Measurements from ENCODE around the gene MOV10L1.

DNA sequence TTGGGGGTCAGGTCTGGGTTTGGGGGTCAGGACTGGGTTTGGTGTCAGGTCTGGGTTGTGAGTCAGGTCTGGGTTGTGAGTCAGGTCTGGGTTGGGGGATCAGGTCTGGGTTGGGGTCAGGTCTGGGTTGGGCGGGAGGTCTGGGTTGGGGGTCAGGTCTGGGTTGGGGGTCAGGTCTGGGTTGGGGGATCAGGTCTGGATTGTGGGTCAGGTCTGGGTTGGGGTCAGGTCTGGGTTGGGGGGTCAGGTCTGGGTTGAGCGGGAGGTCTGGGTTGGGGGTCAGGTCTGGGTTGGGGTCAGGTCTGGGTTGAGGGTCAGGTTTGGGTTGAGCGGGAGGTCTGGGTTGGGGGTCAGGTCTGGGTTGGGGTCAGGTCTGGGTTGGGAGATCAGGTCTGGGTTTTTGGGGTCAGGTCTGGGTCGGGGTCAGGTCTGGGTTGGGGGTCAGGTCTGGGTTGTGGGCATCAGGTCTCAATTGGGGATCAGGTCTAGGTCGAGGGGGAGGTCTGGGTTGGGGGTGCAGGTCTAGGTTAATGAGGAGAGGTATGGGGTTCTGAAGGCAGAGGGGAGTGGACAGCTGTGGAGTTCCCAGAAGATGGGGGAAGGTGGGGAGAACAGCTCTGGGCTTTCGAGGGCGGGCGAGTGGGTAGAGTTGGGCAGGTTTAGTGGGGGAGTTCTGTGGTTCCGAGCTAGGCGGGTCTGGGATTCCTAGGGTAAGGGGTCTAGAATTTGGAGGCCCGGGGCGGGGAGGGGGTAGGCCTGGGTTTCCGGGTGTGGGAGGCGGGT, 32.3 kb upstream of the MOV10L1 start:
- TF ChIP-seq CTCF (IDR thresholded peaks at IDR 0.05; ENCODE audit: low read length) (no peak), EZH2 (IDR thresholded peaks at IDR 0.05; ENCODE audit: borderline replicate concordance, low read length) (no peak)
